CD4-positive, alpha-beta memory T cell (primary cell): ENCODE measurements around the gene SHC3. TPM values are rescaled to one million over a fixed set of nuclear protein-coding genes. Genes with fewer than 3 reads are reported as not detected.

Source experiments
- CTCF ChIA-PET: fragments of 350-600 bp; sonication (Branson Sonifier 250); formaldehyde crosslinking; loops from one replicate; lab custom pipeline; 2021; ENCODE audit warnings: inconsistent platforms; ENCODE audit not compliant: partially characterized antibody; lab: Charles Lee
- POLR2A ChIA-PET: fragments of 350-600 bp; sonication (Branson Sonifier 250); formaldehyde crosslinking; loops from one replicate; lab custom pipeline; 2021; ENCODE audit not compliant: partially characterized antibody; lab: Charles Lee
- DNase-seq, 5 donors: peaks; one replicate each; pipeline versions ENCODE4 v3.0.0 to v3.0.0-alpha.2; 2020 to 2022; ENCODE audit warnings: mixed read lengths in 1 of 5
- H3K27ac ChIP-seq: one replicate; pipeline ENCODE4 v1.7.0; 2013; ENCODE audit warnings: low read depth, low read length
- H3K27me3 ChIP-seq: 2 replicates; pipeline ENCODE4 v1.7.0; 2013; ENCODE audit warnings: mild to moderate bottlenecking, low read length, moderate library complexity; ENCODE audit not compliant: insufficient read depth
- H3K36me3 ChIP-seq: 2 replicates; pipeline ENCODE4 v1.7.0; 2013; ENCODE audit warnings: mild to moderate bottlenecking, low read length, moderate library complexity; ENCODE audit not compliant: insufficient read depth
- H3K4me1 ChIP-seq: 2 replicates; pipeline ENCODE4 v1.7.0; 2013; ENCODE audit warnings: mild to moderate bottlenecking, low read length, moderate library complexity; ENCODE audit not compliant: insufficient read depth
- H3K4me3 ChIP-seq, 2 donors: one replicate each; pipeline ENCODE4 v1.7.0; 2013; ENCODE audit warnings: low read length in 2 of 2, mild to moderate bottlenecking in 1 of 2
- H3K9me3 ChIP-seq, 2 donors: one replicate each; pipeline ENCODE4 v1.7.0; 2013; ENCODE audit warnings: low read length in 2 of 2, control low read depth in 1 of 2; ENCODE audit not compliant: control insufficient read depth in 1 of 2
- H3K27ac Mint-ChIP-seq, 7 donors: one replicate each; pipeline ENCODE4 v1.8.0; 2020 to 2021; ENCODE audit warnings: mixed read lengths in 7 of 7, mild to moderate bottlenecking in 6 of 7, inconsistent platforms in 3 of 7, moderate library complexity in 3 of 7
- H3K27me3 Mint-ChIP-seq, 2 donors: one replicate each; pipeline ENCODE4 v1.8.0; 2020 to 2021; ENCODE audit warnings: mixed read lengths in 2 of 2
- H3K36me3 Mint-ChIP-seq, 2 donors: one replicate each; pipeline ENCODE4 v1.8.0; 2020 to 2021; ENCODE audit warnings: mixed read lengths in 2 of 2, inconsistent platforms in 1 of 2, mild to moderate bottlenecking in 1 of 2
- H3K4me1 Mint-ChIP-seq, 4 donors: one replicate each; pipeline ENCODE4 v1.8.0; 2020 to 2021; ENCODE audit warnings: mixed read lengths in 4 of 4, mild to moderate bottlenecking in 1 of 4
- H3K4me3 Mint-ChIP-seq, 8 donors: one replicate each; pipeline ENCODE4 v1.8.0; 2020 to 2021; ENCODE audit warnings: mixed read lengths in 8 of 8, mild to moderate bottlenecking in 7 of 8, moderate library complexity in 6 of 8, inconsistent platforms in 3 of 8
- H3K9me3 Mint-ChIP-seq, 8 donors: one replicate each; pipeline ENCODE4 v1.8.0; 2020 to 2021; ENCODE audit warnings: mixed read lengths in 8 of 8, mild to moderate bottlenecking in 5 of 8, inconsistent platforms in 3 of 8, moderate library complexity in 1 of 8
- intact Hi-C: fragments of 100-400 bp; cut with micrococcal nuclease; formaldehyde crosslinking; loops from one replicate; pipeline ENCODE4 v1.15.1; 2023
- polyA plus RNA-seq, 2 donors: library from polyadenylated mRNA; unstranded; fragments of 300-500 nt; fragmentation: Illumina TruSeq; gene quantifications; one replicate each; pipeline ENCODE4 v1.2.3, GENCODE V29; 2021
- total RNA-seq, 2 experiments: library from RNA; stranded (reverse); gene quantifications; one replicate each; pipeline ENCODE4 v1.2.3, GENCODE V29; 2021

The SHC3 gene
- total and polyA plus RNA-seq, 4 experiments from 2014 or later: 0.06 TPM; not detected in 3

- Histone ChIP-seq H3K4me1 (no peaks in the 10 kb centered on the region), H3K27ac (no peak overlapping the region), H3K27me3 (no peaks in the 10 kb centered on the region), H3K4me3 (no peak overlapping the region), H3K9me3 (no peaks in the 10 kb centered on the region), H3K36me3 (no peaks in the 10 kb centered on the region)
- H3K27ac Mint-ChIP-seq: no peak overlapping the region
- no peak for DNase-seq
- ChIA-PET POLR2A (no interaction called here), CTCF (no interaction called here)
- intact Hi-C loops: no loop called here
- no peaks in the 10 kb centered on the region for H3K36me3 Mint-ChIP-seq
- H3K4me3 Mint-ChIP-seq: no peak overlapping the region
- H3K4me1 Mint-ChIP-seq: no peaks in the 10 kb centered on the region
- peaks cover 0 to 1% (median 0%) of the 10 kb centered on the region in 8 donors for H3K9me3 Mint-ChIP-seq
- H3K27me3 Mint-ChIP-seq: peaks cover 6 to 10% of the 10 kb centered on the region in 2 donors
Observed at GRCh38 chr9:89046832-89047231, 131.8 kb downstream of the SHC3 start.

DNA sequence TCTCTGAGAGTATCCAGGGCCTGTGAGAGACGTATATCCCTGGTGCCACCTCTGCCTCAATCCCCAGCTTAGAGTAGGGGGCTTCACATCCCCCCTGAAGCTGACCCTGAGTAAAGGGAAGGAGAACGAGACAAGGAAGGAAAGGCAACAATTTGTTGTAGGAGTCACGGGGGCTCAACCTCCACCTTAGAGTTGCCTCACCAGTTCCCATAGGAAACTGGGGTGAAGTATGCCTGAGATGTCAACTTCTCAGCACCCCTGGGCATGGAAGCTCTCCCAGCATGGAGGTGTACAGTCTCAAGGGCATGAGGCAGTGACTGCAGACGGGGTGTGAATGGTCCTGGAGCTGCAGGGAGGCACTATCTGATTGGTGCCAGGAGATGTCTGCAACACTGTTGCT lies 133.7 kb downstream of the SHC3 start:
- Histone ChIP-seq H3K27me3 (no peaks in the 10 kb centered on the region), H3K36me3 (no peaks in the 10 kb centered on the region), H3K27ac (no peak overlapping the region), H3K9me3 (no peaks in the 10 kb centered on the region), H3K4me3 (no peak overlapping the region), H3K4me1 (no peaks in the 10 kb centered on the region)
- H3K27me3 Mint-ChIP-seq: peaks cover 6 to 10% of the 10 kb centered on the region in 2 donors
- peaks cover 0 to 2% (median 0%) of the 10 kb centered on the region in 8 donors for H3K9me3 Mint-ChIP-seq
- H3K27ac Mint-ChIP-seq: no peak overlapping the region
- ChIA-PET CTCF (no interaction called here), POLR2A (no interaction called here)
- H3K36me3 Mint-ChIP-seq: no peaks in the 10 kb centered on the region
- H3K4me3 Mint-ChIP-seq: no peak overlapping the region
- intact Hi-C loops: no loop called here
- H3K4me1 Mint-ChIP-seq: no peaks in the 10 kb centered on the region
- DNase-seq: no peak

DNA sequence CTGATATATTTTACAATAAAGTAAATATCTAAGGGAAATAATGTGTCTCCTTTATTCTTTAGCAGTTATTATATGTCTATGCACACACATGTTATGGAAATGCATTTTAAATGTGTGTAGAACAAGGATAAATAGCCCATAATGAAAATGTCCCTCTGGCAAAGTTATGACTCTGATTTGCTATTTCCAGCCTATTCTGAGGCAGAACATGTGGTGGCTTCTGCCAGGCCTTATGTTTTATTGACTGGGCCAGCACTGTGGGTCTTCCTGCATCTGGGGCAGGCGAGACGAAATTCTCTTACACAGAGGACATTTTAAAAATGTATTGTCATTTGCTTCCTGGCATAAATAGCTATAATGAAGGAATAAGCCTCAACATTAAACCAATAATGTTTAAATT lies 134.5 kb downstream of the SHC3 start:
- DNase-seq: no peak
- POLR2A ChIA-PET: no interaction called here
- Mint-ChIP-seq H3K27me3 (peaks cover 6 to 10% of the 10 kb centered on the region in 2 donors), H3K27ac (no peak overlapping the region), H3K9me3 (peaks cover 0 to 2% (median 0%) of the 10 kb centered on the region in 8 donors), H3K36me3 (no peaks in the 10 kb centered on the region), H3K4me1 (no peaks in the 10 kb centered on the region), H3K4me3 (no peak overlapping the region)
- Histone ChIP-seq H3K27me3 (no peaks in the 10 kb centered on the region), H3K4me3 (no peak overlapping the region), H3K4me1 (no peaks in the 10 kb centered on the region), H3K9me3 (no peaks in the 10 kb centered on the region), H3K27ac (no peak overlapping the region), H3K36me3 (no peaks in the 10 kb centered on the region)
- CTCF ChIA-PET: no interaction called here
- intact Hi-C loops: no loop called here

- Histone ChIP-seq H3K4me1 (no peaks in the 10 kb centered on the region), H3K27ac (no peak overlapping the region), H3K9me3 (no peaks in the 10 kb centered on the region), H3K36me3 (no peaks in the 10 kb centered on the region), H3K4me3 (no peak overlapping the region), H3K27me3 (no peaks in the 10 kb centered on the region)
- Mint-ChIP-seq H3K36me3 (no peaks in the 10 kb centered on the region), H3K4me1 (no peaks in the 10 kb centered on the region), H3K27me3 (peaks cover 4 to 10% of the 10 kb centered on the region in 2 donors), H3K9me3 (peaks cover 0 to 2% (median 0%) of the 10 kb centered on the region in 8 donors), H3K4me3 (no peak overlapping the region), H3K27ac (no peak overlapping the region)
- intact Hi-C loops: no loop called here
- ChIA-PET CTCF (no interaction called here), POLR2A (no interaction called here)
- no peak for DNase-seq
Observed at GRCh38 chr9:89042984-89043383, 135.6 kb downstream of the SHC3 start.

- Mint-ChIP-seq H3K4me1 (no peaks in the 10 kb centered on the region), H3K9me3 (peaks cover 0 to 2% (median 0%) of the 10 kb centered on the region in 8 donors), H3K4me3 (no peak overlapping the region), H3K27ac (no peak overlapping the region), H3K36me3 (no peaks in the 10 kb centered on the region), H3K27me3 (peaks cover 6 to 7% of the 10 kb centered on the region in 2 donors)
- ChIA-PET CTCF (no interaction called here), POLR2A (no interaction called here)
- no peaks in the 10 kb centered on the region for H3K36me3 ChIP-seq
- H3K27ac ChIP-seq: no peak overlapping the region
- H3K4me3 ChIP-seq: no peak overlapping the region
- intact Hi-C loops: no loop called here
- H3K27me3 ChIP-seq: no peaks in the 10 kb centered on the region
- no peaks in the 10 kb centered on the region for H3K4me1 ChIP-seq
- H3K9me3 ChIP-seq: no peaks in the 10 kb centered on the region
- DNase-seq: no peak
Observed at GRCh38 chr9:89039664-89040063, 139.0 kb downstream of the SHC3 start.

DNA sequence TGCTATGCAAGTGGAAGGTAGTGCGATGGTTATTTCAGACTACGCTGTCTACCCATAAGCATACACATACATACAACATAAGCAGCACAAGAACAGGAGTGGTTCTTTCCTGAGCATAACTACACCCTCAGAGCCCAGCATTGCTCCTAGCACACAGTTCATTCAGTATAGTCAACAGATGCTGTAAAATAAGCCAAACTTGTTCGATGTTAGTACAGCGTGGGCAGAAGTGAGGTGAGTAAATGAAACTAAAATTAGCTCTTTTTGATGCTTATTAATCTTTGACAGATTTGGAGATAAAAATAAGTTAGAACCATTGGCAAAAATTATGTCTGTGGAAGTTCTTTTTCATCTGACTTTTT lies 139.5 kb downstream of the SHC3 start:
- Histone ChIP-seq H3K36me3 (no peaks in the 10 kb centered on the region), H3K9me3 (no peaks in the 10 kb centered on the region), H3K4me3 (no peak overlapping the region), H3K27ac (no peak overlapping the region), H3K27me3 (no peaks in the 10 kb centered on the region), H3K4me1 (no peaks in the 10 kb centered on the region)
- ChIA-PET POLR2A (no interaction called here), CTCF (no interaction called here)
- H3K4me1 Mint-ChIP-seq: no peaks in the 10 kb centered on the region
- H3K27ac Mint-ChIP-seq: no peak overlapping the region
- peaks cover 10 to 12% of the 10 kb centered on the region in 2 donors for H3K27me3 Mint-ChIP-seq
- H3K36me3 Mint-ChIP-seq: no peaks in the 10 kb centered on the region
- H3K9me3 Mint-ChIP-seq: peaks cover 0 to 2% (median 0%) of the 10 kb centered on the region in 8 donors
- H3K4me3 Mint-ChIP-seq: no peak overlapping the region
- no peak for DNase-seq
- intact Hi-C loops: no loop called here

DNA sequence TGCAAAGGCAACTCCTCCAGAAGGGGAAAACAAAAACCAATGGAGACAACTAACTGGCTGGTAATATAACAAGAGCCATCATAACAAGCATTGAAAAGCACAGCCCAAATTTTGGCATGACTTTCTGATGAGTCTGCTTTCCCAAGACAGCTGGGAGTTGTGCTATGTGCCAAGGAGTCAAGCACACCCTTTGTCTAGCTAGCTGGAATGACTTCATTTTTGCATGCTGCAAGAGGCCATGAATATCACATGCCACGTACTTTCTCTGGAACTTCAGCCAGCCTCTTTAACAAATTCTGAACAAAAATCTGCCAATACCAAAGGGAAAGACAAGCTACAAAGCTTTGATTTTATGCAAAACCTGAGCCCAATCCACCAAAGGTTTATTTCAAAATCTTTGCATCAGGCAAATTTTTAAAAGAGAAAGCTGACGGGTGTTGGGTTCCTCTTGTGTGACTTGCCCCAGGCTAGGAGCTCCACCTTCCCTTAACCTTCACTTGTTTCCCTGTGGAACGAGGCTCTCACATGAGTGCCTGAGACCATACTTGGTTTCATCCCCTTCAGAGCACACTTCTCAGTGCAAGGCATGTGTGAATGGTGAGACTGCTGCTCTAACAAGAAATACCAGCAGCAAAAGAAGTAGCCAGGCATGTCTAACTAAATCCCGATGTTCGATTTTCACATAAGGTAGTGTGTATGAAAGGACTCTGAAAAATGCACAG lies 140.1 kb downstream of the SHC3 start:
- peaks cover 10 to 12% of the 10 kb centered on the region in 2 donors for H3K27me3 Mint-ChIP-seq
- CTCF ChIA-PET: interaction anchor here (0.7 kb wide), 1 partner anchor 16 kb away, joined by 4 read pairs; no protein-coding TSS in a partner anchor
- no peaks in the 10 kb centered on the region for H3K4me1 Mint-ChIP-seq
- H3K36me3 Mint-ChIP-seq: no peaks in the 10 kb centered on the region
- no peak overlapping the region for H3K4me3 ChIP-seq
- intact Hi-C loops: no loop called here
- H3K4me3 Mint-ChIP-seq: no peak overlapping the region
- no peaks in the 10 kb centered on the region for H3K27me3 ChIP-seq
- H3K4me1 ChIP-seq: no peaks in the 10 kb centered on the region
- no peak for DNase-seq
- no peaks in the 10 kb centered on the region for H3K9me3 ChIP-seq
- H3K27ac Mint-ChIP-seq: no peak overlapping the region
- no peak overlapping the region for H3K27ac ChIP-seq
- H3K9me3 Mint-ChIP-seq: peaks cover 0 to 2% (median 0%) of the 10 kb centered on the region in 8 donors
- POLR2A ChIA-PET: no interaction called here
- H3K36me3 ChIP-seq: no peaks in the 10 kb centered on the region
